ENCODE results near the gene ZDHHC14.
A peak's percentile ranks its signal among the peaks of the same experiment; 100 is the strongest.
"Not testable (repeated sequence)": the region's sequence is repeated elsewhere in the genome, so short reads cannot be mapped to it uniquely, and the experiment has no call there.

The ZDHHC14 gene

GRCh38 chr6:157380779-157381561, at the start of gene ZDHHC14:
TSS of gene ZDHHC14 (plus strand) at chr6:157381190.
- peaks cover 7% of the 10 kb centered on the region for H3K36me3 Mint-ChIP-seq (ENCODE audit: low read depth)
- peaks cover 14% of the 10 kb centered on the region for H3K27me3 Mint-ChIP-seq
- H3K4me3 Mint-ChIP-seq = peak within 1 kb of the TSS; percentile 81
- H3K9me3 Mint-ChIP-seq = no peaks in the 10 kb centered on the region
- H3K4me1 Mint-ChIP-seq (ENCODE audit: low read depth) = peaks cover 46% of the 10 kb centered on the region
- peak within 1 kb of the TSS; percentile 74 for H3K27ac Mint-ChIP-seq

GRCh38 chr6:157332813-157333212, 48.2 kb upstream of the ZDHHC14 start:
- Mint-ChIP-seq H3K27me3 (peaks cover 70% of the 10 kb centered on the region), H3K4me1 (ENCODE audit: low read depth) (no peaks in the 10 kb centered on the region), H3K9me3 (no peaks in the 10 kb centered on the region), H3K36me3 (ENCODE audit: low read depth) (no peaks in the 10 kb centered on the region), H3K4me3 (no peak overlapping the region), H3K27ac (no peak overlapping the region)

- Mint-ChIP-seq H3K4me3 (no peak overlapping the region), H3K36me3 (ENCODE audit: low read depth) (no peaks in the 10 kb centered on the region), H3K27me3 (peaks cover 65% of the 10 kb centered on the region), H3K27ac (no peak overlapping the region), H3K9me3 (no peaks in the 10 kb centered on the region), H3K4me1 (ENCODE audit: low read depth) (no peaks in the 10 kb centered on the region)
Measured at GRCh38 chr6:157333537-157333936, 47.5 kb upstream of the ZDHHC14 start.

- Mint-ChIP-seq H3K36me3 (ENCODE audit: low read depth) (no peaks in the 10 kb centered on the region), H3K27me3 (peaks cover 64% of the 10 kb centered on the region), H3K9me3 (no peaks in the 10 kb centered on the region), H3K4me1 (ENCODE audit: low read depth) (no peaks in the 10 kb centered on the region), H3K4me3 (no peak overlapping the region), H3K27ac (no peak overlapping the region)
Measured at GRCh38 chr6:157333956-157334355, 47.0 kb upstream of the ZDHHC14 start.

GRCh38 chr6:157335829-157336228, 45.2 kb upstream of the ZDHHC14 start:
- H3K9me3 Mint-ChIP-seq = no peaks in the 10 kb centered on the region
- H3K36me3 Mint-ChIP-seq (ENCODE audit: low read depth) = no peaks in the 10 kb centered on the region

GRCh38 chr6:157337276-157337675, 43.7 kb upstream of the ZDHHC14 start:
- H3K4me1 Mint-ChIP-seq (ENCODE audit: low read depth); H3K4me3 Mint-ChIP-seq; H3K36me3 Mint-ChIP-seq (ENCODE audit: low read depth); H3K27ac Mint-ChIP-seq; H3K9me3 Mint-ChIP-seq: not testable (repeated sequence)
- peaks cover 70% of the 10 kb centered on the region for H3K27me3 Mint-ChIP-seq

More at GRCh38 chr6:157335829-157336228, 45.2 kb upstream of the ZDHHC14 start:
- Mint-ChIP-seq H3K27me3 (peaks cover 68% of the 10 kb centered on the region), H3K27ac (no peak overlapping the region), H3K4me3 (no peak overlapping the region), H3K4me1 (ENCODE audit: low read depth) (no peaks in the 10 kb centered on the region)

GRCh38 chr6:157337751-157338150, 43.2 kb upstream of the ZDHHC14 start:
- H3K36me3 Mint-ChIP-seq (ENCODE audit: low read depth) = no peaks in the 10 kb centered on the region
- H3K9me3 Mint-ChIP-seq = no peaks in the 10 kb centered on the region
- no peak overlapping the region for H3K4me3 Mint-ChIP-seq
- H3K27ac Mint-ChIP-seq = no peak overlapping the region
- no peaks in the 10 kb centered on the region for H3K4me1 Mint-ChIP-seq (ENCODE audit: low read depth)
- H3K27me3 Mint-ChIP-seq = peaks cover 70% of the 10 kb centered on the region

- H3K4me3 Mint-ChIP-seq = no peak overlapping the region
- no peaks in the 10 kb centered on the region for H3K36me3 Mint-ChIP-seq (ENCODE audit: low read depth)
- H3K27me3 Mint-ChIP-seq = peaks cover 64% of the 10 kb centered on the region
- no peak overlapping the region for H3K27ac Mint-ChIP-seq
- H3K9me3 Mint-ChIP-seq = no peaks in the 10 kb centered on the region
- no peaks in the 10 kb centered on the region for H3K4me1 Mint-ChIP-seq (ENCODE audit: low read depth)
Measured at GRCh38 chr6:157339432-157339831, 41.6 kb upstream of the ZDHHC14 start.

- Mint-ChIP-seq H3K27ac (no peak overlapping the region), H3K4me1 (ENCODE audit: low read depth) (no peaks in the 10 kb centered on the region), H3K4me3 (no peak overlapping the region), H3K9me3 (no peaks in the 10 kb centered on the region), H3K27me3 (peaks cover 63% of the 10 kb centered on the region), H3K36me3 (ENCODE audit: low read depth) (no peaks in the 10 kb centered on the region)
Measured at GRCh38 chr6:157343732-157344131, 37.3 kb upstream of the ZDHHC14 start.

GRCh38 chr6:157346373-157346772, 34.6 kb upstream of the ZDHHC14 start:
- H3K4me3 Mint-ChIP-seq = no peak overlapping the region
- peaks cover 41% of the 10 kb centered on the region for H3K27me3 Mint-ChIP-seq
- H3K27ac Mint-ChIP-seq = no peak overlapping the region
- no peaks in the 10 kb centered on the region for H3K9me3 Mint-ChIP-seq
- H3K4me1 Mint-ChIP-seq (ENCODE audit: low read depth) = no peaks in the 10 kb centered on the region
- no peaks in the 10 kb centered on the region for H3K36me3 Mint-ChIP-seq (ENCODE audit: low read depth)

- Mint-ChIP-seq H3K27me3 (peaks cover 38% of the 10 kb centered on the region), H3K9me3 (no peaks in the 10 kb centered on the region), H3K27ac (no peak overlapping the region), H3K36me3 (ENCODE audit: low read depth) (no peaks in the 10 kb centered on the region), H3K4me1 (ENCODE audit: low read depth) (no peaks in the 10 kb centered on the region), H3K4me3 (no peak overlapping the region)
Measured at GRCh38 chr6:157358287-157358686, 22.7 kb upstream of the ZDHHC14 start.

GRCh38 chr6:157361886-157362285, 19.1 kb upstream of the ZDHHC14 start:
- no peak overlapping the region for H3K27ac Mint-ChIP-seq
- H3K27me3 Mint-ChIP-seq = peaks cover 39% of the 10 kb centered on the region
- no peak overlapping the region for H3K4me3 Mint-ChIP-seq
- H3K4me1 Mint-ChIP-seq (ENCODE audit: low read depth) = no peaks in the 10 kb centered on the region
- no peaks in the 10 kb centered on the region for H3K9me3 Mint-ChIP-seq
- H3K36me3 Mint-ChIP-seq (ENCODE audit: low read depth) = no peaks in the 10 kb centered on the region

- Mint-ChIP-seq H3K36me3 (ENCODE audit: low read depth) (no peaks in the 10 kb centered on the region), H3K27ac (no peak overlapping the region), H3K27me3 (peaks cover 44% of the 10 kb centered on the region), H3K4me1 (ENCODE audit: low read depth) (peaks cover 18% of the 10 kb centered on the region), H3K4me3 (no peak overlapping the region), H3K9me3 (no peaks in the 10 kb centered on the region)
Measured at GRCh38 chr6:157364705-157365104, 16.3 kb upstream of the ZDHHC14 start.

GRCh38 chr6:157366648-157367047, 14.3 kb upstream of the ZDHHC14 start:
- Mint-ChIP-seq H3K9me3 (no peaks in the 10 kb centered on the region), H3K27me3 (peaks cover 40% of the 10 kb centered on the region), H3K27ac (no peak overlapping the region), H3K36me3 (ENCODE audit: low read depth) (no peaks in the 10 kb centered on the region), H3K4me1 (ENCODE audit: low read depth) (peaks cover 24% of the 10 kb centered on the region), H3K4me3 (no peak overlapping the region)

- Mint-ChIP-seq H3K4me1 (ENCODE audit: low read depth) (peaks cover 24% of the 10 kb centered on the region), H3K36me3 (ENCODE audit: low read depth) (no peaks in the 10 kb centered on the region), H3K4me3 (no peak overlapping the region), H3K27ac (no peak overlapping the region), H3K27me3 (peaks cover 47% of the 10 kb centered on the region), H3K9me3 (no peaks in the 10 kb centered on the region)
Measured at GRCh38 chr6:157368359-157369049, 12.5 kb upstream of the ZDHHC14 start.

Data from stimulated activated naive CD8-positive, alpha-beta T cell treated with anti-CD3 and anti-CD28 coated beads, Interleukin-15, Interleukin-2, amounts not matched to agents 100 ng/mL and 50 ng/mL, for 24 hours (primary cell).